SKM-1 (cell line): ENCODE measurements around the gene FBXO5.
A peak's percentile ranks its signal among the peaks of the same experiment; 100 is the strongest.
"Not testable (repeated sequence)": the region's sequence is repeated elsewhere in the genome, so short reads cannot be mapped to it uniquely, and the experiment has no call there.

ENCODE experiments used
- DNase-seq: peaks from one replicate; lab custom pipeline; 2025; ENCODE audit not compliant: unreplicated experiment; lab: John Stamatoyannopoulos, UW

Gene FBXO5

GRCh38 chr6:152982904-152983636, at the start of gene FBXO5:
Gene FBXO5, minus strand, starts transcription at chr6:152983041. Its CDS starts 82 bp downstream, at chr6:152982959.
- peak; percentile 90 for DNase-seq

- no peak for DNase-seq
Observed at GRCh38 chr6:153032255-153032882, 49.5 kb upstream of the FBXO5 start.

GRCh38 chr6:153031335-153031955, 48.6 kb upstream of the FBXO5 start:
- DNase-seq, result peak; percentile 37

GRCh38 chr6:153028963-153029362, 46.1 kb upstream of the FBXO5 start:
- DNase-seq, result no peak

GRCh38 chr6:153028286-153028685, 45.4 kb upstream of the FBXO5 start:
- DNase-seq, result no peak

- DNase-seq, result no peak
Observed at GRCh38 chr6:153027480-153027879, 44.6 kb upstream of the FBXO5 start.

GRCh38 chr6:153024709-153025017, 41.8 kb upstream of the FBXO5 start:
- no peak for DNase-seq

- peak; percentile 23 for DNase-seq
Observed at GRCh38 chr6:153023977-153024708, 41.3 kb upstream of the FBXO5 start.

GRCh38 chr6:153018355-153018754, 35.5 kb upstream of the FBXO5 start:
- no peak for DNase-seq

GRCh38 chr6:153016846-153017245, 34.0 kb upstream of the FBXO5 start:
- no peak for DNase-seq

GRCh38 chr6:153015094-153015640, 32.3 kb upstream of the FBXO5 start:
- no peak for DNase-seq

GRCh38 chr6:153013438-153013837, 30.6 kb upstream of the FBXO5 start:
- no peak for DNase-seq

- no peak for DNase-seq
Observed at GRCh38 chr6:153012856-153013255, 30.0 kb upstream of the FBXO5 start.

GRCh38 chr6:153003366-153003690, 20.5 kb upstream of the FBXO5 start:
- no peak for DNase-seq

GRCh38 chr6:153002613-153003365, 19.9 kb upstream of the FBXO5 start, which contains the start of gene MTRF1L:
Gene MTRF1L, minus strand, starts transcription at chr6:153002709. Its CDS starts 24 bp downstream, at chr6:153002685.
- DNase-seq, result peak; percentile 84

- DNase-seq, result no peak
Observed at GRCh38 chr6:153001767-153002612, 19.1 kb upstream of the FBXO5 start.

- DNase-seq, result not testable (repeated sequence)
Observed at GRCh38 chr6:153000790-153001189, 17.9 kb upstream of the FBXO5 start.

GRCh38 chr6:153000243-153000642, 17.4 kb upstream of the FBXO5 start:
- DNase-seq, result no peak

GRCh38 chr6:152999538-152999937, 16.7 kb upstream of the FBXO5 start:
- DNase-seq, result not testable (repeated sequence)

- DNase-seq, result no peak
Observed at GRCh38 chr6:152993847-152994246, 11.0 kb upstream of the FBXO5 start.
